Measurements from ENCODE around the gene APBA2. TPM values are rescaled to one million over a fixed set of nuclear protein-coding genes. Genes with fewer than 3 reads are reported as not detected.

APBA2 gene
- total RNA-seq, 1 donor from 2014 or later: 3.8 TPM

DNA sequence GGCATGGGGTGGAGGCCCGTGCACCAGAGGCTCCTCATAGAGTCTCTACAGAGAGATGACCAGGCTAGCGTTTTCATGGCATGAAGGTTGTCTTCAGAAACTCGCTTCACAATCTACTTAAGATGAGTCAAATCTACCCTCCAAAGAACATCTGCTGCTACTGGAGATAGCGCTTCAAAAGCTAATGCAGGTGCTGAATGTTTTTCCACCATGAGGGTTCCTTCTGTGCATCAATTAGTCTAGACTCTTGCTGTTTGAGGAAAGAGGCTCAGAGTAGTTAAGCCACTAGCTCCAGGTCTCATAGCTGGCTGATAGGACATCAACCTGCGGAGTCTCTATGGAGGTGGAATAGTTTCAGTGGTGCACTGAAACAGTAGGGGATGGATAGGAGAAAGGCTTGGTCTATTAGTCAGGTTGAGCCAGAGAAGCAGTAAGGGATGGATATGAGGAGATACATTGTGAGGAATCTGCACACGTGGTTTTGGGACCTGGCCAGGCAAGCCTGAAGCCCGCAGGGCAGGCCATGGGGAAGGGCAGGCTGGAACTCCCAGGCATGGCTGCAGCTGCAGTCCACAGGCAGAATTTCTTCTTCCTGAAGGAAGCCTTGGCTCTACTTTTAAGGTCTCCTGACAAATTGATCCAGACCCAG is 117.5 kb downstream of the APBA2 start:
- ATAC-seq: no peak
- intact Hi-C loops (cut with DNase I): no loop called here
- no peaks in the 10 kb centered on the region for H3K4me1 ChIP-seq
- H3K36me3 ChIP-seq: no peaks in the 10 kb centered on the region
- DNase-seq: no peak
- H3K4me3 ChIP-seq: no peak overlapping the region
- H3K27ac ChIP-seq: no peak overlapping the region
- no peaks in the 10 kb centered on the region for H3K9me3 ChIP-seq
- TF ChIP-seq, protein P1, sequence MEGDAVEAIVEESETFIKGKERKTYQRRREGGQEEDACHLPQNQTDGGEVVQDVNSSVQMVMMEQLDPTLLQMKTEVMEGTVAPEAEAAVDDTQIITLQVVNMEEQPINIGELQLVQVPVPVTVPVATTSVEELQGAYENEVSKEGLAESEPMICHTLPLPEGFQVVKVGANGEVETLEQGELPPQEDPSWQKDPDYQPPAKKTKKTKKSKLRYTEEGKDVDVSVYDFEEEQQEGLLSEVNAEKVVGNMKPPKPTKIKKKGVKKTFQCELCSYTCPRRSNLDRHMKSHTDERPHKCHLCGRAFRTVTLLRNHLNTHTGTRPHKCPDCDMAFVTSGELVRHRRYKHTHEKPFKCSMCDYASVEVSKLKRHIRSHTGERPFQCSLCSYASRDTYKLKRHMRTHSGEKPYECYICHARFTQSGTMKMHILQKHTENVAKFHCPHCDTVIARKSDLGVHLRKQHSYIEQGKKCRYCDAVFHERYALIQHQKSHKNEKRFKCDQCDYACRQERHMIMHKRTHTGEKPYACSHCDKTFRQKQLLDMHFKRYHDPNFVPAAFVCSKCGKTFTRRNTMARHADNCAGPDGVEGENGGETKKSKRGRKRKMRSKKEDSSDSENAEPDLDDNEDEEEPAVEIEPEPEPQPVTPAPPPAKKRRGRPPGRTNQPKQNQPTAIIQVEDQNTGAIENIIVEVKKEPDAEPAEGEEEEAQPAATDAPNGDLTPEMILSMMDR (IDR thresholded peaks at IDR 0.05): no peak
- H3K27me3 ChIP-seq (ENCODE audit: low read depth): no peaks in the 10 kb centered on the region

DNA sequence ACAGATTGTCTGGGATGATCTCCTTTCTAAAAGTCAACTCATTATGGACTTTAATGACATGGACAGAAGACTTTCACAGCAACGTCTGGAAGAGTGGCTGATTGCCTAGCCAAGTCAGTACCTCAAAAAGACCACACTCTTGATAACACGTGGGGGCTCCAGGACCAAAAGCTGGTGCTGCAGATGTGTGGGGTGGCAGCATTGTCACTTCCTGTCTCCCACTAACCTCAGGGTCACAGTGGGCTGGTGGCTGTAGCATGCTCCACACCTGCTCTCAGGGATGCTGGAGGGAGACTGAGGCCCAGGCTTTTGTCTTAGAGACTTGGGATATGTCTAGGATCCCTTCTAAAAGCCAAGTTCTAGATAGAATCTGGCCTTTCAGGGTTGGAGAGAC is 118.1 kb downstream of the APBA2 start:
- no peak for DNase-seq
- ATAC-seq: no peak
- Histone ChIP-seq H3K4me3 (no peak overlapping the region), H3K36me3 (no peaks in the 10 kb centered on the region), H3K9me3 (no peaks in the 10 kb centered on the region), H3K4me1 (no peaks in the 10 kb centered on the region), H3K27me3 (ENCODE audit: low read depth) (no peaks in the 10 kb centered on the region), H3K27ac (no peak overlapping the region)
- intact Hi-C loops (cut with DNase I): no loop called here
- TF ChIP-seq, protein P1 (IDR thresholded peaks at IDR 0.05): no peak

DNA sequence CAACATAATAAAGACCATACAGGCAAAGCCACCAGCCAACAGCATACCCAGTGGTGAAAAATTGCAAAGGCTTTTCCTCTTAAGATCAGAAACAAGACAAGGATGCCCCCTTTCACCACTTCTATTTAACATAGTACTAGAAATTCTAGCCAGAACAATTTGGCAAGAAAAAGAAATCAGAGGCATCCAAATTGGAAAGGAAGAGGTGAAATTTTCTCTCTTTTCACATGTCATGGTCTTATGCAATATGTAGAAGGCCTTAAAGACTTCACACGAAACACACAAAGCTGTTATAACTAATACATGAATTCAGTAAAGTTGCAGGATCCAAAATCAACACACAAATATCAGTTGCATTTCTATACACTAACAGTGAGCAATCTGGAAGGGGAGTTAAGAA is 120.2 kb downstream of the APBA2 start:
- DNase-seq (no peak), ATAC-seq (no peak)
- Histone ChIP-seq H3K27ac (no peak overlapping the region), H3K9me3 (no peaks in the 10 kb centered on the region), H3K36me3 (no peaks in the 10 kb centered on the region), H3K4me1 (no peaks in the 10 kb centered on the region), H3K4me3 (no peak overlapping the region), H3K27me3 (ENCODE audit: low read depth) (no peaks in the 10 kb centered on the region)
- intact Hi-C loops (cut with DNase I): no loop called here
- TF ChIP-seq, protein P1 (IDR thresholded peaks at IDR 0.05): no peak

DNA sequence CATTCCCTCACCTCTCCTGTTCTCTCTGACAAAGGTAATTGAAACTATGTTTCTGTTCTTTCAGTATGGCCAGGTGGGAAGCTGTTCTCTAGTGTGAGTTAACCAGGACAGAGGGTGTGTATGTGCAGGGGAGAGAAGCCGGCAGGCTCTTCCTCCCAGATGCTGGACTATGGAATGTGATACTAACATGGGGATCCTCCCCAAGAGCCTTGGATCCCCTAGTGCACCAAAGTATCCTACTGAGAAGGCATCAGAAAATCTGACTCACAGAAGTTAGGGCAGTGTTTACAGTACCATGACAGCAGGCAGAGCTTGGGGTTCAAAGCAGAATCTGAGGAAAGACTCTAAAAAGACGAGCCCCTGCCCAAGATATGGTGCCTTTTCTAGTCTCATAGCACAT is 123.1 kb downstream of the APBA2 start:
- no peaks in the 10 kb centered on the region for H3K9me3 ChIP-seq
- H3K4me3 ChIP-seq: no peak overlapping the region
- H3K27ac ChIP-seq: no peak overlapping the region
- TF ChIP-seq, protein P1 (IDR thresholded peaks at IDR 0.05): no peak
- DNase-seq (no peak), ATAC-seq (no peak)
- no peaks in the 10 kb centered on the region for H3K4me1 ChIP-seq
- intact Hi-C loops (cut with DNase I): no loop called here
- no peaks in the 10 kb centered on the region for H3K27me3 ChIP-seq (ENCODE audit: low read depth)
- no peaks in the 10 kb centered on the region for H3K36me3 ChIP-seq

DNA sequence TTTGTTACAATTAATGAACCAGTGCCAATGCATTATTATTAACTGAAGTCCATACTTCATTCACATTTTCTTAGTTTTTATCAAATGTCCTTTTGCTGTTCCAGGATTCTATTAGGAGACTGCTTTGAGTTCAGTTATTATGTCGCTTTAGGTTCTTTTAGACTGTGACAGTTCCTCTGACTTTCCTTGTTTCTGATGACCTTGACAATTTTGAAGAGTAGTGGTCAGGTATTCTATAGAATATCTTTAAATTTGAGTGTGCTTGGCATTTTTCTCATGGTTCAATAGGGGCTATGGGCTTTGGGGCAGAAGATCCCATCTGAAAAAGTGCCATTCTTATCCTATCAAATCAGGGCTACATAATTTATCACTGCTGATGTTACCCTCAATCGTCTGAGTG is 126.3 kb downstream of the APBA2 start:
- H3K4me3 ChIP-seq: no peak overlapping the region
- ATAC-seq (no peak), DNase-seq (no peak)
- H3K27me3 ChIP-seq (ENCODE audit: low read depth): no peaks in the 10 kb centered on the region
- TF ChIP-seq, protein P1 (IDR thresholded peaks at IDR 0.05): no peak
- H3K4me1 ChIP-seq: no peaks in the 10 kb centered on the region
- H3K9me3 ChIP-seq: no peaks in the 10 kb centered on the region
- no peak overlapping the region for H3K27ac ChIP-seq
- no peaks in the 10 kb centered on the region for H3K36me3 ChIP-seq
- intact Hi-C loops (cut with DNase I): no loop called here

Data from lower lobe of right lung (tissue), 2 donors.